ENCODE data around the gene GET4.

Gene GET4

DNA sequence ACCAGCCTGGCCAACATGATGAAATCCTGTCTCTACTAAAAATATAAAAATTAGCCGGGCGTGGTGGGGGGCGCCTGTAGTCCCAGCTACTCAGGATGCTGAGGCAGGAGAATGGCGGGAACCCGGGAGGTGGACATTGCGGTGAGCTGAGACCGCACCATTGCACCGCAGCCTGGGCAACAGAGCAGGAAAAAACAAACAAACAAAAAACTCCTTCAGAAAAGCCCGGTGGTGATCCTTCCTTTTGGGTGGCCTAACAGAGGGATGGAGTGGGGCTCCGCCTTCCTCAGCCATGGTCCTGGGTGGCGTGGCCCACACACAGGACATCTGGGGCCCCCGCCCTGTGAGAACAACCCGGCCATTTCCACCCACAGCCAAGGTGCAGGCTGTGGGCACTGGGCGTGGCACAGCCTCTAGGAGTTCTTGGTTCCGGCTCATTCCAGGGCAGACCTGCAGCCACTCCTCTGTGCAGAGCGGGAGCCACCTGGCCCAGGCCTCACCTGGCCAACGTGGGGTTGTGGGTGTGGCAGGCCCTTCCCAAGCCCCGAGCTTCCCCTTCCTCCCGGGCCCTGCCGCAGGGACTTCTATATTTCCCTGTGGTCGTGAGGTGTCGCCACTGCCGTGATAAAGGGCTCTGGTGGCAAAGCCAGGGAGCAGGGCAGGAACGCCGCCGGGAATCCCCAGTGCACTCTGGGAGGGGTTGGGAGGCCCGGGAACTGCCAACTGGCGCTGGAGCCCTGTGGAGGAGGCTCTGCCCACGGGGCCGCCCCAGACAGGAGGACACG lies 37.6 kb downstream of the GET4 start (continued):
- no peak for TF ChIP-seq ZNF223 (tag by site-specific recombination; IDR thresholded peaks at IDR 0.05)

DNA sequence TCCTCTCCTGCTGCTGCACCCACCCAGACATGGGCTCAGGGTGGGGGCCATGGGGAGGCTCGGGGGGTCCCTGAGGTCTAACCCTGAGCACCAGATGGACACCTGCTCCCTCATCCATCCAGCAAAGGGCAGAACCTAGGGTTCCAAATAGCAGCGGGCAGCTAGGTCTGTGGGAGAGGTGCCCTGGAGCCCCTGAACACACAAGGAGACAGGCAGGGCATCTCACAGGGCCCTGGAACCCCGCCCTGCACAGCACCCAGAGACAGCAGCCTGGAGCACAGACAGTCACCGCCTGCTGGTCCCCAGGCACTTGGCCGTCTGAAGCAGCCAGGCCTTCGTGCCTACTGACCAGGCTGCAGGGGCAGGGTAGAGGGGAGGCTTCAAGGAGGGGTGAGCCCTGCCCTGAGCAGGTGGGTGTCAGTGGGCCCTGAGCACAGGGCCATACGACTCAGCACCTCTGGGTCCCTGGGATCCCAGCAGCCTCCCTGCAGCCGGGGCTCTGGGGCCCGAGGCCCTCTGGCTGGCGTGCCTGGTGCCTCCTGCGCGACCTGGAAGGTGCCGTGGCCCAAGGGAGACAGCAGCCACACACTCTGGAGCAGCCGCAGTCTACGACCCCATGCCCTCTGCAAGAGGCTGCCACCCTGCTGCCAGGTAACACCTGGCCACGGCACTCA lies 38.3 kb downstream of the GET4 start:
- no peak overlapping the region for H3K4me3 ChIP-seq (ENCODE audit: low read depth, low read length)
- no peaks in the 10 kb centered on the region for H3K36me3 ChIP-seq (ENCODE audit: control insufficient read depth in 2 of 2, insufficient read depth in 1 of 2, low read length in 2 of 2)
- CTCF ChIA-PET, result no interaction called here

GRCh38 chr7:915291-916218 lies 39.2 kb downstream of the GET4 start:
- POLR2A ChIA-PET, result no interaction called here
- Histone ChIP-seq H3K36me3 (ENCODE audit: control insufficient read depth in 2 of 2, insufficient read depth in 1 of 2, low read length in 2 of 2) (no peaks in the 10 kb centered on the region), H3K27ac (ENCODE audit: extremely low read depth, low read depth, low read length) (no peak overlapping the region)
- TF ChIP-seq ZNF561 (tag by site-specific recombination; IDR thresholded peaks at IDR 0.05; ENCODE audit: borderline replicate concordance), result no peak
- TF ChIP-seq ZNF555 (tag by site-specific recombination; conservative IDR thresholded peaks at IDR 0.05), result no peak
- TF ChIP-seq ZIC2 (tag by site-specific recombination; IDR thresholded peaks at IDR 0.05), result peak; percentile 20; the same call in 1 of the 2 replicates
- TF ChIP-seq EGR2 (tag by site-specific recombination; IDR thresholded peaks at IDR 0.05; ENCODE audit: low read depth), result no peak
- TF ChIP-seq, protein P1, sequence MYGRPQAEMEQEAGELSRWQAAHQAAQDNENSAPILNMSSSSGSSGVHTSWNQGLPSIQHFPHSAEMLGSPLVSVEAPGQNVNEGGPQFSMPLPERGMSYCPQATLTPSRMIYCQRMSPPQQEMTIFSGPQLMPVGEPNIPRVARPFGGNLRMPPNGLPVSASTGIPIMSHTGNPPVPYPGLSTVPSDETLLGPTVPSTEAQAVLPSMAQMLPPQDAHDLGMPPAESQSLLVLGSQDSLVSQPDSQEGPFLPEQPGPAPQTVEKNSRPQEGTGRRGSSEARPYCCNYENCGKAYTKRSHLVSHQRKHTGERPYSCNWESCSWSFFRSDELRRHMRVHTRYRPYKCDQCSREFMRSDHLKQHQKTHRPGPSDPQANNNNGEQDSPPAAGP (tag by site-specific recombination; IDR thresholded peaks at IDR 0.05), result peak; percentile 61; the same call in 1 of the 2 replicates
- TF ChIP-seq ZNF121 (tag by site-specific recombination; IDR thresholded peaks at IDR 0.05), result no peak
- no peak for TF ChIP-seq SALL2 (tag by site-specific recombination; IDR thresholded peaks at IDR 0.05; ENCODE audit: borderline replicate concordance)
- TF ChIP-seq GLIS1 (tag by site-specific recombination; IDR thresholded peaks at IDR 0.05), result peak; percentile 41; the same call in 1 of the 2 replicates
- no peak for TF ChIP-seq HOXD13 (CRISPR knock-in tag; IDR thresholded peaks at IDR 0.05; ENCODE audit: borderline replicate concordance)
- TF ChIP-seq ZBTB26 (tag by site-specific recombination; optimal IDR thresholded peaks at IDR 0.05), result no peak
- no peak for TF ChIP-seq ZNF114 (tag by site-specific recombination; IDR thresholded peaks at IDR 0.05)
- TF ChIP-seq WT1 (tag by site-specific recombination; IDR thresholded peaks at IDR 0.05), result peak; percentile 74
- no peak for TF ChIP-seq ZNF138 (tag by site-specific recombination; IDR thresholded peaks at IDR 0.05; ENCODE audit: borderline replicate concordance)
- no peak for TF ChIP-seq ZBTB1 (tag by site-specific recombination; IDR thresholded peaks at IDR 0.05)
- TF ChIP-seq KLF8 (tag by site-specific recombination; IDR thresholded peaks at IDR 0.05), result 0 out of 2 replicates have a peak, but pooled peaks have one; percentile 13
- TF ChIP-seq ZNF548 (tag by site-specific recombination; IDR thresholded peaks at IDR 0.05), result no peak
- TF ChIP-seq ZFHX2 (tag by site-specific recombination; conservative IDR thresholded peaks at IDR 0.05), result peak; percentile 27; the same call in 1 of the 2 replicates
- TF ChIP-seq ZNF580 (tag by site-specific recombination; IDR thresholded peaks at IDR 0.05), result no peak
- TF ChIP-seq ZNF350 (tag by site-specific recombination; IDR thresholded peaks at IDR 0.05), result no peak
- no peak for TF ChIP-seq ZNF514 (tag by site-specific recombination; IDR thresholded peaks at IDR 0.05)
- no peak for TF ChIP-seq KLF9 (tag by site-specific recombination; IDR thresholded peaks at IDR 0.05; ENCODE audit: low read depth)
- TF ChIP-seq ZNF626 (tag by site-specific recombination; IDR thresholded peaks at IDR 0.05), result no peak
- TF ChIP-seq ZNF10 (tag by site-specific recombination; IDR thresholded peaks at IDR 0.05), result no peak

More for the DNA sequence above, 38.3 kb downstream of the GET4 start:
- Histone ChIP-seq H3K9me3 (ENCODE audit: control insufficient read depth, insufficient read depth, low read depth, low read length) (no peaks in the 10 kb centered on the region), H3K4me1 (ENCODE audit: control insufficient read depth, insufficient read depth, low read length) (no peaks in the 10 kb centered on the region), H3K27ac (ENCODE audit: extremely low read depth, low read depth, low read length) (no peak overlapping the region)
- TF ChIP-seq ZNF580 (tag by site-specific recombination; IDR thresholded peaks at IDR 0.05) (no peak), ZNF266 (tag by site-specific recombination; IDR thresholded peaks at IDR 0.05; ENCODE audit: low read depth) (no peak), ZNF837 (tag by site-specific recombination; IDR thresholded peaks at IDR 0.05) (no peak), SALL2 (tag by site-specific recombination; IDR thresholded peaks at IDR 0.05; ENCODE audit: borderline replicate concordance) (no peak)
- POLR2A ChIA-PET, result no interaction called here

More at GRCh38 chr7:915291-916218, 39.2 kb downstream of the GET4 start:
- CTCF ChIA-PET, result no interaction called here
- H3K9me3 ChIP-seq (ENCODE audit: control insufficient read depth, insufficient read depth, low read depth, low read length), result no peaks in the 10 kb centered on the region
- H3K4me1 ChIP-seq (ENCODE audit: control insufficient read depth, insufficient read depth, low read length), result no peaks in the 10 kb centered on the region
- no peak overlapping the region for H3K4me3 ChIP-seq (ENCODE audit: low read depth, low read length)
